Measurements from ENCODE around the gene TPST2.

The TPST2 gene

GRCh38 chr22:26589845-26590736 is at the start of gene TPST2:
TPST2 (minus strand) TSS chr22:26590132; CDS start chr22:26541630, 48,502 bp downstream.
- Histone ChIP-seq H4K20me1 (peaks cover 6 to 37% (median 27%) of the 10 kb centered on the region in 11 experiments; a peak in 17 of 22 replicates), H3K27ac (peak within 1 kb of the TSS; percentile 81 to 91 (median 86)), H3K36me3 (peaks cover 0 to 12% (median 0%) of the 10 kb centered on the region in 11 experiments; a peak in 5 of 22 replicates), H3K4me2 (peak within 1 kb of the TSS; percentile 78 to 99 (median 92)), H3K4me3 (peak within 1 kb of the TSS; percentile 91 to 99 (median 97)), H3K27me3 (no peaks in the 10 kb centered on the region), H3K9me3 (replicated peaks in 1 of 11) (peaks cover 0 to 6% (median 4%) of the 10 kb centered on the region in 11 experiments; a peak in 6 of 22 replicates), H3K4me1 (peaks cover 55 to 63% (median 59%) of the 10 kb centered on the region in 10 experiments), H3K9ac (peak within 1 kb of the TSS; percentile 88 to 97 (median 92))
- no peak for TF ChIP-seq Cebpa-rat (IDR thresholded peaks at IDR 0.05)

- Histone ChIP-seq H3K36me3 (no peaks in the 10 kb centered on the region), H3K27me3 (no peaks in the 10 kb centered on the region)
These were observed 46.4 kb upstream of the TPST2 start for GRCh38 chr22:26636296-26636695.

GRCh38 chr22:26635117-26635516 is 45.2 kb upstream of the TPST2 start:
- H4K20me1 ChIP-seq: no peaks in the 10 kb centered on the region
- no peak for TF ChIP-seq Cebpa-rat (IDR thresholded peaks at IDR 0.05)
- no peak overlapping the region for H3K4me2 ChIP-seq
- H3K27me3 ChIP-seq: no peaks in the 10 kb centered on the region
- H3K9ac ChIP-seq: no peak overlapping the region
- H3K4me3 ChIP-seq: no peak overlapping the region
- H3K36me3 ChIP-seq: no peaks in the 10 kb centered on the region
- peaks cover 5 to 23% (median 19%) of the 10 kb centered on the region in 10 experiments; a peak in 18 of 20 replicates for H3K4me1 ChIP-seq
- no peak overlapping the region for H3K27ac ChIP-seq
- peaks cover 8 to 15% (median 12%) of the 10 kb centered on the region in 11 experiments; a peak in 20 of 22 replicates for H3K9me3 ChIP-seq (replicated peaks in 1 of 11)

More at GRCh38 chr22:26636296-26636695, 46.4 kb upstream of the TPST2 start:
- peaks cover 5 to 35% (median 29%) of the 10 kb centered on the region in 10 experiments; a peak in 19 of 20 replicates for H3K4me1 ChIP-seq
- H3K4me2 ChIP-seq: no peak overlapping the region
- no peak overlapping the region for H3K9ac ChIP-seq
- no peaks in the 10 kb centered on the region for H4K20me1 ChIP-seq
- TF ChIP-seq Cebpa-rat (IDR thresholded peaks at IDR 0.05): no peak
- H3K9me3 ChIP-seq (replicated peaks in 1 of 11): peaks cover 0 to 3% (median 0%) of the 10 kb centered on the region in 11 experiments; a peak in 7 of 22 replicates
- no peak overlapping the region for H3K4me3 ChIP-seq
- H3K27ac ChIP-seq: no peak overlapping the region

- no peaks in the 10 kb centered on the region for H3K36me3 ChIP-seq
- H3K9me3 ChIP-seq (replicated peaks in 1 of 11): peaks cover 8 to 17% (median 15%) of the 10 kb centered on the region in 11 experiments; a peak in 20 of 22 replicates
- no peaks in the 10 kb centered on the region for H4K20me1 ChIP-seq
- H3K27ac ChIP-seq: no peak overlapping the region
- H3K9ac ChIP-seq: no peak overlapping the region
- no peaks in the 10 kb centered on the region for H3K27me3 ChIP-seq
- no peak for TF ChIP-seq Cebpa-rat (IDR thresholded peaks at IDR 0.05)
- no peak overlapping the region for H3K4me2 ChIP-seq
- peaks cover 5 to 22% (median 18%) of the 10 kb centered on the region in 10 experiments; a peak in 18 of 20 replicates for H3K4me1 ChIP-seq
- no peak overlapping the region for H3K4me3 ChIP-seq
These were observed 44.3 kb upstream of the TPST2 start for GRCh38 chr22:26634189-26634588.

- Histone ChIP-seq H3K4me1 (peaks cover 4 to 13% (median 7%) of the 10 kb centered on the region in 10 experiments; a peak in 16 of 20 replicates), H3K27me3 (no peaks in the 10 kb centered on the region), H3K9ac (0 out of 22 replicates have a peak overlapping the region, but pooled peaks of 1 of the 11 experiments have one; percentile 48), H3K36me3 (no peaks in the 10 kb centered on the region), H4K20me1 (no peaks in the 10 kb centered on the region), H3K27ac (no peak overlapping the region), H3K9me3 (replicated peaks in 1 of 11) (peaks cover 8 to 17% (median 15%) of the 10 kb centered on the region in 11 experiments; a peak in 20 of 22 replicates), H3K4me3 (no peak overlapping the region), H3K4me2 (peak overlapping the region in 8 of 11 experiments; percentile 4 to 51 (median 30); a peak in 7 of 22 replicates)
- no peak for TF ChIP-seq Cebpa-rat (IDR thresholded peaks at IDR 0.05)
These were observed 42.7 kb upstream of the TPST2 start for GRCh38 chr22:26632422-26633155.

- Histone ChIP-seq H3K4me2 (no peak overlapping the region), H3K9ac (no peak overlapping the region), H3K4me3 (no peak overlapping the region), H3K27me3 (no peaks in the 10 kb centered on the region), H3K36me3 (no peaks in the 10 kb centered on the region), H3K4me1 (peaks cover 4 to 13% (median 6%) of the 10 kb centered on the region in 10 experiments; a peak in 15 of 20 replicates), H3K9me3 (replicated peaks in 1 of 11) (peaks cover 8 to 17% (median 15%) of the 10 kb centered on the region in 11 experiments; a peak in 20 of 22 replicates), H3K27ac (no peak overlapping the region), H4K20me1 (no peaks in the 10 kb centered on the region)
- TF ChIP-seq Cebpa-rat (IDR thresholded peaks at IDR 0.05): no peak
These were observed 41.4 kb upstream of the TPST2 start for GRCh38 chr22:26631282-26631681.

GRCh38 chr22:26629988-26630761 is 40.2 kb upstream of the TPST2 start:
- no peak overlapping the region for H3K4me2 ChIP-seq
- TF ChIP-seq Cebpa-rat (IDR thresholded peaks at IDR 0.05): no peak
- no peaks in the 10 kb centered on the region for H3K36me3 ChIP-seq
- H3K9ac ChIP-seq: no peak overlapping the region
- no peaks in the 10 kb centered on the region for H4K20me1 ChIP-seq
- peaks cover 8 to 17% (median 16%) of the 10 kb centered on the region in 11 experiments; a peak in 20 of 22 replicates for H3K9me3 ChIP-seq (replicated peaks in 1 of 11)
- no peak overlapping the region for H3K4me3 ChIP-seq
- no peak overlapping the region for H3K27ac ChIP-seq
- no peaks in the 10 kb centered on the region for H3K27me3 ChIP-seq
- peaks cover 4 to 13% (median 6%) of the 10 kb centered on the region in 10 experiments; a peak in 15 of 20 replicates for H3K4me1 ChIP-seq

GRCh38 chr22:26624803-26625202 is 34.9 kb upstream of the TPST2 start:
- Histone ChIP-seq H3K9ac (no peak overlapping the region), H3K4me2 (no peak overlapping the region), H3K4me3 (no peak overlapping the region), H3K9me3 (replicated peaks in 1 of 11) (peaks cover 0 to 9% (median 3%) of the 10 kb centered on the region in 11 experiments; a peak in 10 of 22 replicates), H4K20me1 (no peaks in the 10 kb centered on the region), H3K27me3 (no peaks in the 10 kb centered on the region), H3K27ac (no peak overlapping the region), H3K4me1 (peaks cover 4 to 28% (median 11%) of the 10 kb centered on the region in 10 experiments; a peak in 17 of 20 replicates), H3K36me3 (no peaks in the 10 kb centered on the region)
- TF ChIP-seq Cebpa-rat (IDR thresholded peaks at IDR 0.05): no peak

All from BLaER1 treated with 17β-estradiol and CSF1 and Interleukin-3, amounts not matched to agents 10 nM and 100 nM (cell line).